Mesodermal cell (in vitro differentiated cells): Measurements from ENCODE around the gene PLEKHG2.

Experiments used
- H3K27ac ChIP-seq: 2 replicates; pipeline ENCODE4 v1.7.0; 2013; ENCODE audit warnings: mild to moderate bottlenecking, low read depth, low read length, moderate library complexity; ENCODE audit not compliant: severe bottlenecking
- H3K36me3 ChIP-seq: 2 replicates; pipeline ENCODE4 v1.7.1; 2013; ENCODE audit warnings: mild to moderate bottlenecking, low read length, moderate library complexity; ENCODE audit not compliant: control insufficient read depth, insufficient read depth
- H3K4me1 ChIP-seq: one replicate; pipeline ENCODE4 v1.7.1; 2013; ENCODE audit warnings: mild to moderate bottlenecking, low read length; ENCODE audit not compliant: insufficient read depth, control insufficient read depth, poor library complexity, severe bottlenecking
- H3K4me3 ChIP-seq: 2 replicates; pipeline ENCODE4 v1.7.0; 2013; ENCODE audit warnings: low read length, control low read depth, mild to moderate bottlenecking; ENCODE audit not compliant: insufficient read depth, poor library complexity, severe bottlenecking; ENCODE audit errors: extremely low read depth
- H3K9me3 ChIP-seq: 2 replicates; pipeline ENCODE4 v1.7.1; 2013; ENCODE audit warnings: mild to moderate bottlenecking, low read length, moderate library complexity; ENCODE audit not compliant: control insufficient read depth
- WGBS, 2 experiments: methylation state at CpG; one replicate each; pipeline ENCODE4 v1.1.5; 2013; ENCODE audit warnings: missing lambda C conversion rate in 2 of 2; ENCODE audit not compliant: insufficient coverage in 2 of 2; 5-methylcytosine and 5-hydroxymethylcytosine counted together

PLEKHG2 gene

GRCh38 chr19:39386557-39386956, 25.9 kb upstream of the PLEKHG2 start:
- Histone ChIP-seq H3K4me1 (peaks cover 11% of the 10 kb centered on the region), H3K36me3 (peaks cover 80% of the 10 kb centered on the region), H3K9me3 (no peaks in the 10 kb centered on the region), H3K27ac (peak overlapping the region; percentile 31), H3K4me3 (no peak overlapping the region)
- 93 to 95% methylated on average over 2 to 4 of the region's 7 CpGs for WGBS, 2 experiments

GRCh38 chr19:39388657-39389056, 23.8 kb upstream of the PLEKHG2 start:
- H3K36me3 ChIP-seq: peaks cover 71% of the 10 kb centered on the region
- 73 to 97% methylated on average over 3 to 5 of the region's 5 CpGs for WGBS, 2 experiments
- H3K4me1 ChIP-seq: peaks cover 15% of the 10 kb centered on the region
- no peak overlapping the region for H3K27ac ChIP-seq
- H3K4me3 ChIP-seq: no peak overlapping the region
- H3K9me3 ChIP-seq: no peaks in the 10 kb centered on the region

- no peaks in the 10 kb centered on the region for H3K9me3 ChIP-seq
- peak overlapping the region; percentile 98 for H3K27ac ChIP-seq
- H3K4me3 ChIP-seq: peak overlapping the region; percentile 94
- peaks cover 68% of the 10 kb centered on the region for H3K36me3 ChIP-seq
- H3K4me1 ChIP-seq: peaks cover 15% of the 10 kb centered on the region
- WGBS, 2 experiments: 84 to 96% methylated on average over 4 to 5 of the region's 13 CpGs
Observed at GRCh38 chr19:39389631-39390414, 22.6 kb upstream of the PLEKHG2 start.

GRCh38 chr19:39390451-39390750, 22.1 kb upstream of the PLEKHG2 start:
- Histone ChIP-seq H3K4me3 (peak overlapping the region; percentile 94), H3K9me3 (no peaks in the 10 kb centered on the region), H3K4me1 (peaks cover 15% of the 10 kb centered on the region), H3K27ac (peak overlapping the region; percentile 98), H3K36me3 (peaks cover 66% of the 10 kb centered on the region)
- 0 to 2% methylated on average over 10 of the region's 10 CpGs for WGBS, 2 experiments

- Histone ChIP-seq H3K27ac (peak within 1 kb of the TSS; percentile 98), H3K9me3 (no peaks in the 10 kb centered on the region), H3K4me3 (peak within 1 kb of the TSS; percentile 94), H3K4me1 (peaks cover 13% of the 10 kb centered on the region), H3K36me3 (peaks cover 64% of the 10 kb centered on the region)
- WGBS, 2 experiments: 0% methylated on average over 45 to 58 of the region's 60 CpGs
Observed at GRCh38 chr19:39390751-39391437, 21.6 kb upstream of the PLEKHG2 start, which contains the start of the genes MED29 and PAF1. Gene MED29, plus strand, starts transcription at chr19:39391378. Its CDS starts 45 bp downstream, at chr19:39391423. Gene PAF1, minus strand, starts transcription at chr19:39391106. Its CDS starts 242 bp downstream, at chr19:39390864.

- 69 to 76% methylated on average over 7 to 10 of the region's 17 CpGs for WGBS, 2 experiments
- Histone ChIP-seq H3K27ac (peak overlapping the region; percentile 6), H3K4me1 (peaks cover 26% of the 10 kb centered on the region), H3K9me3 (no peaks in the 10 kb centered on the region), H3K4me3 (no peak overlapping the region), H3K36me3 (peaks cover 32% of the 10 kb centered on the region)
Observed at GRCh38 chr19:39397360-39398296, 14.8 kb upstream of the PLEKHG2 start.

GRCh38 chr19:39398297-39398864, 14.1 kb upstream of the PLEKHG2 start:
- no peak overlapping the region for H3K4me3 ChIP-seq
- H3K9me3 ChIP-seq: no peaks in the 10 kb centered on the region
- peaks cover 32% of the 10 kb centered on the region for H3K4me1 ChIP-seq
- peak overlapping the region; percentile 6 for H3K27ac ChIP-seq
- H3K36me3 ChIP-seq: peaks cover 27% of the 10 kb centered on the region
- WGBS, 2 experiments: 90 to 94% methylated on average over 11 of the region's 11 CpGs

- 100% methylated on average over 1 to 2 of the region's 4 CpGs for WGBS, 2 experiments
- Histone ChIP-seq H3K9me3 (no peaks in the 10 kb centered on the region), H3K36me3 (peaks cover 18% of the 10 kb centered on the region), H3K4me1 (peaks cover 36% of the 10 kb centered on the region), H3K4me3 (no peak overlapping the region), H3K27ac (no peak overlapping the region)
Observed at GRCh38 chr19:39399668-39400050, 12.8 kb upstream of the PLEKHG2 start.

GRCh38 chr19:39400061-39400460, 12.4 kb upstream of the PLEKHG2 start:
- 95 to 97% methylated on average over 3 of the region's 4 CpGs for WGBS, 2 experiments
- Histone ChIP-seq H3K27ac (no peak overlapping the region), H3K9me3 (no peaks in the 10 kb centered on the region), H3K4me3 (no peak overlapping the region), H3K4me1 (peaks cover 40% of the 10 kb centered on the region), H3K36me3 (peaks cover 17% of the 10 kb centered on the region)

- peak overlapping the region; percentile 100 for H3K27ac ChIP-seq
- H3K4me3 ChIP-seq: no peak overlapping the region
- H3K36me3 ChIP-seq: peaks cover 9% of the 10 kb centered on the region
- H3K9me3 ChIP-seq: no peaks in the 10 kb centered on the region
- 90 to 97% methylated on average over 4 of the region's 4 CpGs for WGBS, 2 experiments
- H3K4me1 ChIP-seq: peaks cover 49% of the 10 kb centered on the region
Observed at GRCh38 chr19:39401070-39401548, 11.4 kb upstream of the PLEKHG2 start.
